ENCODE data around the gene CHST11.

DNA sequence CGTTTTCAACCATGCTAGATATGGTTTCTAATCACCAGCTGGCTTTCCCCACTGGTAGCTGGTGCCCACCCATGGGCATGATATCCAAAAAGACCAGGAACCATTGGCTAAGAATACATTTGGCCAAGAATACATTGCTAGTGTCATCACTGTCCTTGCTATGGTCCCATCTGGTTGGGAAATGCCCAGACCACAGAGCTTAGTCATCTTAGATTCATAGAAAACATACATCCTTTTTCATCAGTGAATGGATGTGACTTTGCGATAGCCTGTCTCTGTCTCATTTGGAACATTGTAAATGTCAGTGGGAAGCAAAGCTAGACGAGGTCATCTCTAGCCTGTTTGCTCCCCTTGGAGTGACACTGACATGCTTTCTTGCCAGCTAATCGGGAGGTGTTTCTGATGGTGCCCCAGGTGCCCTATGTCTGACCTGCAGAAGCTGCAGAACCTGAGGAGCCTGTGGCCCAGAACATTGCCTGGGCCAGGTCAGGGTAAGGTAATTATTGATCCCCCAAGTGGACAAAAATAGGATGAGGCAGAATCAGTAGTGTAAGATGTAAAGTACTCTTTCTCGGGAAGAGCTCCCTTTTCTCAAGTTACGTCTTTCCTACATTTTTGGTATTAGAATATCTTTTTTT lies 306.5 kb downstream of the CHST11 start:
- TF ChIP-seq POLR2A (IDR thresholded peaks at IDR 0.05; ENCODE audit: low read length): no peak
- TF ChIP-seq GATA1 (IDR thresholded peaks at IDR 0.05; ENCODE audit: low read depth, low read length): no peak
